H9 (cell line): ENCODE data around the gene KIF5A. TPM values are rescaled to one million over a fixed set of nuclear protein-coding genes. Genes with fewer than 3 reads are reported as not detected.

Source experiments
- DNase-seq: peaks from one replicate; pipeline ENCODE4 v3.0.0-alpha.2; 2017
- H2AFZ ChIP-seq: one replicate; pipeline ENCODE4 v1.6.1; 2013; ENCODE audit warnings: mild to moderate bottlenecking, low read length, control low read depth, moderate library complexity
- H2AK5ac ChIP-seq: 2 replicates; pipeline ENCODE4 v1.6.1; 2013; ENCODE audit warnings: low read length, control low read depth, mixed read lengths; ENCODE audit not compliant: insufficient read length
- H2BK120ac ChIP-seq: one replicate; pipeline ENCODE4 v1.6.1; 2013; ENCODE audit warnings: low read depth, mild to moderate bottlenecking, low read length, control low read depth, inconsistent platforms; ENCODE audit not compliant: poor library complexity, severe bottlenecking
- H2BK12ac ChIP-seq: 2 replicates; pipeline ENCODE4 v1.6.1; 2013; ENCODE audit warnings: low read length, control low read depth, mixed read lengths, low read depth; ENCODE audit not compliant: insufficient read length
- H2BK15ac ChIP-seq: 2 replicates; pipeline ENCODE4 v1.6.1; 2013; ENCODE audit warnings: low read depth, low read length, control low read depth
- H2BK20ac ChIP-seq: one replicate; pipeline ENCODE4 v1.6.1; 2013; ENCODE audit warnings: low read depth, mild to moderate bottlenecking, low read length, control low read depth, inconsistent platforms; ENCODE audit not compliant: poor library complexity, severe bottlenecking
- H2BK5ac ChIP-seq: 2 replicates; pipeline ENCODE4 v1.6.1; 2013; ENCODE audit warnings: low read length, control low read depth, mixed read lengths; ENCODE audit not compliant: insufficient read length
- H3K14ac ChIP-seq: 2 replicates; pipeline ENCODE4 v1.6.1; 2013; ENCODE audit warnings: low read length, control low read depth; ENCODE audit not compliant: insufficient read depth
- H3K18ac ChIP-seq: 2 replicates; pipeline ENCODE4 v1.6.1; 2013; ENCODE audit warnings: low read depth, mild to moderate bottlenecking, mixed read lengths, low read length, control low read depth; ENCODE audit not compliant: insufficient read length
- H3K23ac ChIP-seq: 2 replicates; pipeline ENCODE4 v1.6.1; 2013; ENCODE audit warnings: low read length, control low read depth, mixed read lengths, low read depth; ENCODE audit not compliant: insufficient read length
- H3K23me2 ChIP-seq: 2 replicates; pipeline ENCODE4 v1.6.1; 2013; ENCODE audit warnings: low read depth, mild to moderate bottlenecking, mixed read lengths, low read length, control low read depth; ENCODE audit not compliant: insufficient read length, poor library complexity, severe bottlenecking
- H3K27ac ChIP-seq: 2 replicates; pipeline ENCODE4 v1.5.1; 2013; ENCODE audit warnings: low read length, control low read depth, mixed read lengths, low read depth; ENCODE audit not compliant: insufficient read length
- H3K27me3 ChIP-seq: 2 replicates; pipeline ENCODE4 v1.6.1; 2013; ENCODE audit warnings: low read length, control low read depth, inconsistent platforms; ENCODE audit not compliant: insufficient read depth
- H3K4ac ChIP-seq: 2 replicates; pipeline ENCODE4 v1.6.1; 2013; ENCODE audit warnings: low read depth, mild to moderate bottlenecking, control low read depth, inconsistent platforms, low read length, moderate library complexity
- H3K4me1 ChIP-seq: 2 replicates; pipeline ENCODE4 v1.6.1; 2013; ENCODE audit warnings: low read length, control low read depth, inconsistent platforms; ENCODE audit not compliant: insufficient read depth
- H3K4me2 ChIP-seq: 2 replicates; pipeline ENCODE4 v1.6.1; 2013; ENCODE audit warnings: low read length, control low read depth, mixed read lengths; ENCODE audit not compliant: insufficient read length, insufficient read depth
- H3K56ac ChIP-seq: 2 replicates; pipeline ENCODE4 v1.6.1; 2013; ENCODE audit warnings: low read depth, mild to moderate bottlenecking, mixed read lengths, low read length, control low read depth; ENCODE audit not compliant: insufficient read length
- H3K79me1 ChIP-seq: 2 replicates; pipeline ENCODE4 v1.6.1; 2013; ENCODE audit warnings: low read depth, mild to moderate bottlenecking, moderate library complexity, low read length, control low read depth, inconsistent platforms; ENCODE audit not compliant: insufficient read depth, poor library complexity, severe bottlenecking
- H3K79me2 ChIP-seq: 2 replicates; pipeline ENCODE4 v1.6.1; 2013; ENCODE audit warnings: low read length, control low read depth, inconsistent platforms; ENCODE audit not compliant: insufficient read depth
- H3K9ac ChIP-seq: 2 replicates; pipeline ENCODE4 v1.6.1; 2013; ENCODE audit warnings: low read length, control low read depth, mixed read lengths; ENCODE audit not compliant: insufficient read length; ENCODE audit errors: extremely low read depth
- H3K9me3 ChIP-seq: one replicate; pipeline ENCODE4 v1.6.1; 2013; ENCODE audit warnings: low read depth, low read length, inconsistent platforms; ENCODE audit not compliant: control insufficient read depth
- H3T11ph ChIP-seq: one replicate; pipeline ENCODE4 v1.6.1; 2013; ENCODE audit warnings: mild to moderate bottlenecking, low read length, control low read depth, inconsistent platforms
- H4K20me1 ChIP-seq: one replicate; pipeline ENCODE4 v1.6.1; 2013; ENCODE audit not compliant: control insufficient read depth, insufficient read length, insufficient read depth
- H4K5ac ChIP-seq: 2 replicates; pipeline ENCODE4 v1.6.1; 2013; ENCODE audit warnings: low read depth, mild to moderate bottlenecking, mixed read lengths, low read length, control low read depth; ENCODE audit not compliant: insufficient read length
- H4K8ac ChIP-seq: replicated peaks from 2 replicates; pipeline ENCODE4 v1.6.1; 2013; ENCODE audit warnings: low read length, control low read depth, mixed read lengths, low read depth; ENCODE audit not compliant: insufficient read length
- H4K91ac ChIP-seq: 2 replicates; pipeline ENCODE4 v1.6.1; 2013; ENCODE audit warnings: low read depth, mild to moderate bottlenecking, moderate library complexity, mixed read lengths, low read length, control low read depth; ENCODE audit not compliant: insufficient read length
- H3K27ac Mint-ChIP-seq, 3 experiments: 2 replicates in 2 of 3; 3 replicates in 1 of 3; pipeline ENCODE4 v1.8.0; 2020 to 2021; ENCODE audit warnings: mixed read lengths in 3 of 3, mild to moderate bottlenecking in 1 of 3, moderate library complexity in 1 of 3
- H3K27me3 Mint-ChIP-seq: 2 replicates; pipeline ENCODE4 v1.8.0; 2021; ENCODE audit warnings: low read depth, mild to moderate bottlenecking, moderate library complexity, mixed read lengths
- H3K36me3 Mint-ChIP-seq, 3 experiments: 2 replicates in 2 of 3; 3 replicates in 1 of 3; pipeline ENCODE4 v1.8.0; 2020 to 2021; ENCODE audit warnings: low read depth in 3 of 3, mixed read lengths in 3 of 3; ENCODE audit not compliant: insufficient read depth in 1 of 3
- H3K4me1 Mint-ChIP-seq, 2 experiments: 2 replicates each; pipeline ENCODE4 v1.8.0; 2020; ENCODE audit warnings: mixed read lengths in 2 of 2
- H3K4me3 Mint-ChIP-seq, 2 experiments: 2 replicates in 1 of 2; 3 replicates in 1 of 2; pipeline ENCODE4 v1.8.0; 2020 to 2021; ENCODE audit warnings: mild to moderate bottlenecking in 2 of 2, mixed read lengths in 2 of 2, moderate library complexity in 1 of 2
- H3K9me3 Mint-ChIP-seq, 2 experiments: 2 replicates in 1 of 2; 3 replicates in 1 of 2; pipeline ENCODE4 v1.8.0; 2020; ENCODE audit warnings: mild to moderate bottlenecking in 2 of 2, mixed read lengths in 2 of 2, moderate library complexity in 1 of 2
- WGBS: extraction: QIAGEN DNeasy Blood & Tissue Kit; methylation state at CpG from one replicate; pipeline ENCODE4 v1.1.7; 2013; ENCODE audit warnings: missing lambda C conversion rate, low lambda C conversion rate, mixed read lengths; ENCODE audit not compliant: insufficient read length; ENCODE audit errors: extremely low coverage; 5-methylcytosine and 5-hydroxymethylcytosine counted together
- total RNA-seq: library from RNA; stranded (reverse); gene quantifications from 2 replicates; pipeline ENCODE4 v1.2.1, GENCODE V29; 2021
- TF ChIP-seq, protein P1 (sequence below): fragments of 200-600 bp; sonication (generic); conservative IDR thresholded peaks from 3 replicates; pipeline ENCODE4 v1.8.0; 2021; ENCODE audit warnings: antibody characterized with exemption, mild to moderate bottlenecking

Gene KIF5A
- total RNA-seq, 1 experiment from 2014 or later = 18.5 TPM

DNA sequence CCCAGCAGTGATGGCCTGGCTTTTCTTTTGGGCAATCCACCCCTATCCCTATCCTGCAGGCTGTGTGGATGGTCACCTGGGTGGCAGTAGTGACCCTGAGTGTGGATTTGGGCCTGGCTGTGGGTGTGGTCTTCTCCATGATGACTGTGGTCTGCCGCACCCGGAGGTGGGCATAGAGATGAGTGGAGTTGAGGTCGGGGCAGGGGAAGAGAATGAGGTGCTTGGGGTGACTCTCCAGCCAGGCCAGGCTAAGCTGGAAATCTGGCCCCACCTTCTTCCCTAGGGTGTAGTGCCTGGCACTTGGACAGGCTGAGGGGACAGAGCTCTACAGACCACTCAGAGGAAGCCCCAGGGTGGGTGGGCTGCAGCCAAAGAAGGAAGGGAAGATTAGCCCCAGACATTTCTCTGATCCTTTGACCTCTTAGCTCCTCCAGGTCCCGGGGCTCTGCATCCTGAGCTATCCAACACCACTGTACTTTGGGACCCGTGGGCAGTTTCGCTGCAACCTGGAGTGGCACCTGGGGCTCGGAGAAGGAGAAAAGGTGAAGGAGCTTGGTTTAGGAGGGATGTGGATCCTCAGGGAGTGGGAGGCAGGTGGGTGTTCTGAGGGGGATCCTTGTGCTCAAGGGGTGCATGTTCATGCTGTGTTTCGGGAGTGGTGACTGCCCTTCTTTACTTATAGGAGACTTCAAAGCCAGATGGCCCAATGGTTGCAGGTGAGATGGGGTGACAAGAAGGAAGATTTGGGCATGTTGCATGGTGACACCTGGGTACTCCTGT lies 74.8 kb downstream of the KIF5A start:
- H3K4ac ChIP-seq = no peak overlapping the region
- WGBS = no CpG with 5 or more reads among the region's 8 CpGs
- no peak overlapping the region for H3T11ph ChIP-seq
- H3K23me2 ChIP-seq = peaks cover 15% of the 10 kb centered on the region
- Mint-ChIP-seq H3K36me3 (no peaks in the 10 kb centered on the region; a peak in 3 of 7 replicates), H3K4me1 (peaks cover 21 to 41% of the 10 kb centered on the region in 2 experiments), H3K27ac (no peak overlapping the region; a peak in 1 of 7 replicates), H3K4me3 (no peak overlapping the region; a peak in 1 of 5 replicates), H3K9me3 (peaks cover 0 to 5% of the 10 kb centered on the region in 2 experiments; a peak in 2 of 5 replicates), H3K27me3 (peaks cover 97% of the 10 kb centered on the region)
- H3K27me3 ChIP-seq = peaks cover 94% of the 10 kb centered on the region
- no peak overlapping the region for H2BK5ac ChIP-seq
- H3K9me3 ChIP-seq = no peaks in the 10 kb centered on the region
- no peak overlapping the region for H3K56ac ChIP-seq
- no peak overlapping the region for H2AFZ ChIP-seq
- H4K20me1 ChIP-seq = no peaks in the 10 kb centered on the region
- no peak overlapping the region for H2BK20ac ChIP-seq
- H3K4me2 ChIP-seq = no peak overlapping the region
- H2AK5ac ChIP-seq = no peak overlapping the region
- no peak for DNase-seq
- H3K79me1 ChIP-seq = no peaks in the 10 kb centered on the region
- no peaks in the 10 kb centered on the region for H3K4me1 ChIP-seq
- no peak overlapping the region for H2BK12ac ChIP-seq
- no peak overlapping the region for H3K23ac ChIP-seq
- no peak overlapping the region for H4K5ac ChIP-seq
- H3K18ac ChIP-seq = no peak overlapping the region
- H4K8ac ChIP-seq = no peak overlapping the region
- no peak overlapping the region for H4K91ac ChIP-seq
- H3K27ac ChIP-seq = no peak overlapping the region
- no peaks in the 10 kb centered on the region for H3K79me2 ChIP-seq
- H3K9ac ChIP-seq = no peak overlapping the region
- no peak overlapping the region for H2BK120ac ChIP-seq
- no peak overlapping the region for H2BK15ac ChIP-seq
- TF ChIP-seq, protein P1, sequence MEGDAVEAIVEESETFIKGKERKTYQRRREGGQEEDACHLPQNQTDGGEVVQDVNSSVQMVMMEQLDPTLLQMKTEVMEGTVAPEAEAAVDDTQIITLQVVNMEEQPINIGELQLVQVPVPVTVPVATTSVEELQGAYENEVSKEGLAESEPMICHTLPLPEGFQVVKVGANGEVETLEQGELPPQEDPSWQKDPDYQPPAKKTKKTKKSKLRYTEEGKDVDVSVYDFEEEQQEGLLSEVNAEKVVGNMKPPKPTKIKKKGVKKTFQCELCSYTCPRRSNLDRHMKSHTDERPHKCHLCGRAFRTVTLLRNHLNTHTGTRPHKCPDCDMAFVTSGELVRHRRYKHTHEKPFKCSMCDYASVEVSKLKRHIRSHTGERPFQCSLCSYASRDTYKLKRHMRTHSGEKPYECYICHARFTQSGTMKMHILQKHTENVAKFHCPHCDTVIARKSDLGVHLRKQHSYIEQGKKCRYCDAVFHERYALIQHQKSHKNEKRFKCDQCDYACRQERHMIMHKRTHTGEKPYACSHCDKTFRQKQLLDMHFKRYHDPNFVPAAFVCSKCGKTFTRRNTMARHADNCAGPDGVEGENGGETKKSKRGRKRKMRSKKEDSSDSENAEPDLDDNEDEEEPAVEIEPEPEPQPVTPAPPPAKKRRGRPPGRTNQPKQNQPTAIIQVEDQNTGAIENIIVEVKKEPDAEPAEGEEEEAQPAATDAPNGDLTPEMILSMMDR = no peak
- no peak overlapping the region for H3K14ac ChIP-seq
